Panc1 (cell line): Measurements from ENCODE around the gene MAP7.

ENCODE experiments used
- TCF7L2 ChIP-seq: IDR thresholded peaks from 2 replicates; pipeline ENCODE4 v1.6.1; 2011; ENCODE audit warnings: mild to moderate bottlenecking, low read depth, low read length, inconsistent platforms
- TF ChIP-seq, protein P1 (sequence below): fragments of 450-650 bp; IDR thresholded peaks from 2 replicates; pipeline ENCODE4 v1.5.1; 2017; ENCODE audit warnings: mild to moderate bottlenecking
- TF ChIP-seq, protein P2 (sequence below), 2 experiments: IDR thresholded peaks; 2 replicates each; pipeline ENCODE4 v1.6.1; 2011 to 2012; ENCODE audit warnings: low read depth in 2 of 2, control low read depth in 1 of 2, low read length in 1 of 2, mild to moderate bottlenecking in 1 of 2, moderate library complexity in 1 of 2; ENCODE audit not compliant: insufficient read depth in 1 of 2

DNA sequence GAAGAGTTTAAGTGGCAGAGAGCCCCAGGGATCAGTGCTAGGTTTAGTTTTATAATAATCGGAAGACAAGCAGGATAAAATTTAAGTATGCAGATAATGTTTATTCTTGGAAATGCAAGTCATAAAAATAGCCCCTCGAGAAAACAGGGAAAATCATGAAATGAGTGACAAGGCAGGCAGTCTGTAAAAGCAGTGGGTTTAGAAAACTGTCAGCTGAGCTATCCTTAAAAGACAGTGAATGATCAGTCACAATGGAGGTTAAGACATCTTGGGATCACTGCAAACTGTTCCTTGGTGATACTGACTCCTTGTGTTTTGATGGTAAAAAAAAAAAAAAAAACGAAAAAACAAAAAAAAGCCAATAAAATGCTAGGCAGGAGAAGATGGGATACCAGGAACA is 199.3 kb downstream of the MAP7 start:
- TF ChIP-seq, protein P1, sequence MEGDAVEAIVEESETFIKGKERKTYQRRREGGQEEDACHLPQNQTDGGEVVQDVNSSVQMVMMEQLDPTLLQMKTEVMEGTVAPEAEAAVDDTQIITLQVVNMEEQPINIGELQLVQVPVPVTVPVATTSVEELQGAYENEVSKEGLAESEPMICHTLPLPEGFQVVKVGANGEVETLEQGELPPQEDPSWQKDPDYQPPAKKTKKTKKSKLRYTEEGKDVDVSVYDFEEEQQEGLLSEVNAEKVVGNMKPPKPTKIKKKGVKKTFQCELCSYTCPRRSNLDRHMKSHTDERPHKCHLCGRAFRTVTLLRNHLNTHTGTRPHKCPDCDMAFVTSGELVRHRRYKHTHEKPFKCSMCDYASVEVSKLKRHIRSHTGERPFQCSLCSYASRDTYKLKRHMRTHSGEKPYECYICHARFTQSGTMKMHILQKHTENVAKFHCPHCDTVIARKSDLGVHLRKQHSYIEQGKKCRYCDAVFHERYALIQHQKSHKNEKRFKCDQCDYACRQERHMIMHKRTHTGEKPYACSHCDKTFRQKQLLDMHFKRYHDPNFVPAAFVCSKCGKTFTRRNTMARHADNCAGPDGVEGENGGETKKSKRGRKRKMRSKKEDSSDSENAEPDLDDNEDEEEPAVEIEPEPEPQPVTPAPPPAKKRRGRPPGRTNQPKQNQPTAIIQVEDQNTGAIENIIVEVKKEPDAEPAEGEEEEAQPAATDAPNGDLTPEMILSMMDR, result no peak
- TF ChIP-seq, protein P2, sequence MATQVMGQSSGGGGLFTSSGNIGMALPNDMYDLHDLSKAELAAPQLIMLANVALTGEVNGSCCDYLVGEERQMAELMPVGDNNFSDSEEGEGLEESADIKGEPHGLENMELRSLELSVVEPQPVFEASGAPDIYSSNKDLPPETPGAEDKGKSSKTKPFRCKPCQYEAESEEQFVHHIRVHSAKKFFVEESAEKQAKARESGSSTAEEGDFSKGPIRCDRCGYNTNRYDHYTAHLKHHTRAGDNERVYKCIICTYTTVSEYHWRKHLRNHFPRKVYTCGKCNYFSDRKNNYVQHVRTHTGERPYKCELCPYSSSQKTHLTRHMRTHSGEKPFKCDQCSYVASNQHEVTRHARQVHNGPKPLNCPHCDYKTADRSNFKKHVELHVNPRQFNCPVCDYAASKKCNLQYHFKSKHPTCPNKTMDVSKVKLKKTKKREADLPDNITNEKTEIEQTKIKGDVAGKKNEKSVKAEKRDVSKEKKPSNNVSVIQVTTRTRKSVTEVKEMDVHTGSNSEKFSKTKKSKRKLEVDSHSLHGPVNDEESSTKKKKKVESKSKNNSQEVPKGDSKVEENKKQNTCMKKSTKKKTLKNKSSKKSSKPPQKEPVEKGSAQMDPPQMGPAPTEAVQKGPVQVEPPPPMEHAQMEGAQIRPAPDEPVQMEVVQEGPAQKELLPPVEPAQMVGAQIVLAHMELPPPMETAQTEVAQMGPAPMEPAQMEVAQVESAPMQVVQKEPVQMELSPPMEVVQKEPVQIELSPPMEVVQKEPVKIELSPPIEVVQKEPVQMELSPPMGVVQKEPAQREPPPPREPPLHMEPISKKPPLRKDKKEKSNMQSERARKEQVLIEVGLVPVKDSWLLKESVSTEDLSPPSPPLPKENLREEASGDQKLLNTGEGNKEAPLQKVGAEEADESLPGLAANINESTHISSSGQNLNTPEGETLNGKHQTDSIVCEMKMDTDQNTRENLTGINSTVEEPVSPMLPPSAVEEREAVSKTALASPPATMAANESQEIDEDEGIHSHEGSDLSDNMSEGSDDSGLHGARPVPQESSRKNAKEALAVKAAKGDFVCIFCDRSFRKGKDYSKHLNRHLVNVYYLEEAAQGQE (IDR thresholded peaks at IDR 0.05; ENCODE audit: insufficient read depth in 1 of 2, low read depth in 2 of 2, low read length in 1 of 2), result no peak
- TF ChIP-seq TCF7L2, result no peak
